HEK293 (cell line): ENCODE results near the gene UHRF2.

Source experiments
- CTCF ChIA-PET: fragments of 350-600 bp; formaldehyde crosslinking; extraction: SDS; loops from one replicate; lab custom pipeline; 2021; ENCODE audit warnings: antibody characterized with exemption; lab: Yijun Ruan, JAX
- POLR2A ChIA-PET: fragments of 300-600 bp; formaldehyde crosslinking; extraction: SDS; loops from one replicate; lab custom pipeline; 2020; ENCODE audit warnings: antibody characterized with exemption, inconsistent platforms; lab: Yijun Ruan, JAX
- H3K27ac ChIP-seq: fragments of 200-500 bp; sonication (Bioruptor generic); 2 replicates; pipeline ENCODE4 v1.5.1; 2014; ENCODE audit warnings: low read depth, low read length, control low read depth, inconsistent platforms; ENCODE audit errors: extremely low read depth
- H3K36me3 ChIP-seq, 2 experiments: fragments of 200-500 bp in 1 of 2; sonication (Bioruptor generic) in 1 of 2; 1 replicate in 1 of 2; 2 replicates in 1 of 2; pipeline ENCODE4 v1.5.1; 2014 to 2017; ENCODE audit warnings: inconsistent platforms in 2 of 2, low read length in 2 of 2; ENCODE audit not compliant: control insufficient read depth in 2 of 2, insufficient read depth in 1 of 2
- H3K4me1 ChIP-seq: fragments of 200-500 bp; sonication (Bioruptor generic); 2 replicates; pipeline ENCODE4 v1.5.1; 2014; ENCODE audit warnings: mild to moderate bottlenecking, low read length, inconsistent platforms; ENCODE audit not compliant: control insufficient read depth, insufficient read depth
- H3K4me3 ChIP-seq: 2 replicates; pipeline ENCODE4 v1.5.1; 2011; ENCODE audit warnings: low read depth, mild to moderate bottlenecking, control low read depth, low read length, moderate library complexity
- H3K9me3 ChIP-seq: fragments of 200-500 bp; sonication (Bioruptor generic); 2 replicates; pipeline ENCODE4 v1.5.1; 2014; ENCODE audit warnings: low read depth, low read length, inconsistent platforms; ENCODE audit not compliant: control insufficient read depth, insufficient read depth
- BCL11B ChIP-seq: fragments of 450-650 bp; formaldehyde crosslinking; IDR thresholded peaks from 2 replicates; pipeline ENCODE4 v1.5.1; 2016; ENCODE audit warnings: low read depth, missing biosample characterization, missing genetic modification characterization
- ZBTB17 ChIP-seq: fragments of 450-650 bp; formaldehyde crosslinking; IDR thresholded peaks from 2 replicates; pipeline ENCODE4 v1.5.1; 2016; ENCODE audit warnings: missing biosample characterization, missing genetic modification characterization
- ZFP37 ChIP-seq: fragments of 450-650 bp; formaldehyde crosslinking; IDR thresholded peaks from 2 replicates; pipeline ENCODE4 v1.5.1; 2016; ENCODE audit warnings: missing biosample characterization, missing genetic modification characterization
- ZFP69B ChIP-seq: fragments of 450-650 bp; formaldehyde crosslinking; IDR thresholded peaks from 2 replicates; pipeline ENCODE4 v1.5.1; 2016; ENCODE audit warnings: missing biosample characterization, missing genetic modification characterization
- ZNF133 ChIP-seq: fragments of 450-650 bp; formaldehyde crosslinking; IDR thresholded peaks from 2 replicates; pipeline ENCODE4 v1.5.1; 2016; ENCODE audit warnings: missing biosample characterization, missing genetic modification characterization
- ZNF292 ChIP-seq: fragments of 450-650 bp; formaldehyde crosslinking; IDR thresholded peaks from 2 replicates; pipeline ENCODE4 v1.5.1; 2016; ENCODE audit warnings: low read depth, missing biosample characterization, missing genetic modification characterization, borderline replicate concordance
- ZNF335 ChIP-seq: fragments of 450-650 bp; formaldehyde crosslinking; conservative IDR thresholded peaks from 2 replicates; pipeline ENCODE4 v1.5.1; 2016; ENCODE audit warnings: missing biosample characterization, missing genetic modification characterization
- ZNF404 ChIP-seq: fragments of 450-650 bp; formaldehyde crosslinking; IDR thresholded peaks from 2 replicates; pipeline ENCODE4 v1.5.1; 2017; ENCODE audit warnings: missing biosample characterization, missing genetic modification characterization
- TF ChIP-seq, protein P1 (sequence below): fragments of 450-650 bp; formaldehyde crosslinking; conservative IDR thresholded peaks from 2 replicates; pipeline ENCODE4 v1.5.1; 2016; ENCODE audit warnings: low read depth, missing biosample characterization, missing genetic modification characterization
- TF ChIP-seq, protein P2 (sequence below): fragments of 450-650 bp; formaldehyde crosslinking; IDR thresholded peaks from 2 replicates; pipeline ENCODE4 v1.5.1; 2016; ENCODE audit warnings: missing biosample characterization, missing genetic modification characterization, borderline replicate concordance
- TF ChIP-seq, protein P3 (sequence below): fragments of 450-650 bp; formaldehyde crosslinking; IDR thresholded peaks from 2 replicates; pipeline ENCODE4 v1.5.1; 2016; ENCODE audit warnings: missing biosample characterization, missing genetic modification characterization

Gene UHRF2

DNA sequence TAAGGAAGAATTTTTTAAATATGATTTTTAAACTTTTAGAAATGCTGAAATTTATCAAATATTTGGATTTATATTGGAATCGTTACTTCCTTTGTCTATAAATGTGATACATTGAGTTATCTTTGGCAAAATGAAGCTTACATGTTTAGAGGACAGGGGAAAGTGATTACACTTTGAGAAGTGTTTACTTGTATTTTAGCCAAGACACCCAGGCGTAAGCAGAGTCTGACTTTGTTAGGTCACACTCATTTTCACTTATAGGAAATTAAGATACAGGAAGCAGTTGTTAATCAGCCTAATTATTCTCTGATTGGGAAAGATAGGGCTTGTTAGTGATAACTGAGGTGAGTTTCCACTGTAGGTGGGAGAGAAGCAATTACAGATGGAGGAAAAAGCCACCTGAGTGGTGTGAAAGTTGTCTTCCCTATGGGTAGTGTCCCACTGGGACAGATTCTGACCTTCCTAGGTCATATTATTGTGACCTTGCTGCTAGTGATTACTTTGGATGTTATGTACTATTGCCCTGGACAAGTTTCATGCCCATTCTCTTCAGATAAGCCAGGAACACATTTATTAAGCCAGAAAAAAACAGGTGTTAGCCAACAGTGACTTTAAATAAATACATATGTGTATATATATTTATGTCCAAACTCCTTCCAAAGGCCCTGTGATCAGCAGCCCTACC, 88.7 kb downstream of the UHRF2 start:
- Histone ChIP-seq H3K4me3 (no peak overlapping the region), H3K27ac (no peak overlapping the region), H3K4me1 (no peaks in the 10 kb centered on the region), H3K9me3 (no peaks in the 10 kb centered on the region), H3K36me3 (peaks cover 17 to 80% of the 10 kb centered on the region in 2 experiments)
- no peak for TF ChIP-seq ZBTB17
- no peak for TF ChIP-seq ZNF133 (tag by site-specific recombination)
- no peak for TF ChIP-seq ZNF335 (tag by site-specific recombination)
- TF ChIP-seq ZFP37 (tag by site-specific recombination), result no peak
- no peak for TF ChIP-seq ZNF292
- TF ChIP-seq BCL11B (tag by site-specific recombination), result no peak
- no peak for TF ChIP-seq ZFP69B
- ChIA-PET CTCF (no interaction called here), POLR2A (no interaction called here)

DNA sequence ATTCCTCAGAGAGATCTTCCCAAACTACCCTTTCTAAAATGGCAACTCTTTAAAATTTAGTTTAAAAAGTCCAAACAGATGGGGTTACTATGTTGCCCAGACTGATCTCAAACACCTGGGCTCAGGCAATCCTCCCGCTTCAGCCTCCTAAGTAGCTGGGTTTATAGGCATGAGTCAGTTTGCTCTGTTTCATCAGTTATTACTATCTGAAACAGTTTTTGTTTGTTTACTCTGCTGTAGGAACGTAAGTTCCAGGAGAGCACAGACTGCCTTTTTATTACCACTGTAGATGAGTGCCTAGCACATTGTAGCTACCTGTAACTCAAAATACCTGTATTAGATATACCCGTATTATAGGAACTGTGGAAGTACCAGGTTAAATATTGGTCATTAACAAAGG, 89.4 kb downstream of the UHRF2 start:
- TF ChIP-seq, protein P1, sequence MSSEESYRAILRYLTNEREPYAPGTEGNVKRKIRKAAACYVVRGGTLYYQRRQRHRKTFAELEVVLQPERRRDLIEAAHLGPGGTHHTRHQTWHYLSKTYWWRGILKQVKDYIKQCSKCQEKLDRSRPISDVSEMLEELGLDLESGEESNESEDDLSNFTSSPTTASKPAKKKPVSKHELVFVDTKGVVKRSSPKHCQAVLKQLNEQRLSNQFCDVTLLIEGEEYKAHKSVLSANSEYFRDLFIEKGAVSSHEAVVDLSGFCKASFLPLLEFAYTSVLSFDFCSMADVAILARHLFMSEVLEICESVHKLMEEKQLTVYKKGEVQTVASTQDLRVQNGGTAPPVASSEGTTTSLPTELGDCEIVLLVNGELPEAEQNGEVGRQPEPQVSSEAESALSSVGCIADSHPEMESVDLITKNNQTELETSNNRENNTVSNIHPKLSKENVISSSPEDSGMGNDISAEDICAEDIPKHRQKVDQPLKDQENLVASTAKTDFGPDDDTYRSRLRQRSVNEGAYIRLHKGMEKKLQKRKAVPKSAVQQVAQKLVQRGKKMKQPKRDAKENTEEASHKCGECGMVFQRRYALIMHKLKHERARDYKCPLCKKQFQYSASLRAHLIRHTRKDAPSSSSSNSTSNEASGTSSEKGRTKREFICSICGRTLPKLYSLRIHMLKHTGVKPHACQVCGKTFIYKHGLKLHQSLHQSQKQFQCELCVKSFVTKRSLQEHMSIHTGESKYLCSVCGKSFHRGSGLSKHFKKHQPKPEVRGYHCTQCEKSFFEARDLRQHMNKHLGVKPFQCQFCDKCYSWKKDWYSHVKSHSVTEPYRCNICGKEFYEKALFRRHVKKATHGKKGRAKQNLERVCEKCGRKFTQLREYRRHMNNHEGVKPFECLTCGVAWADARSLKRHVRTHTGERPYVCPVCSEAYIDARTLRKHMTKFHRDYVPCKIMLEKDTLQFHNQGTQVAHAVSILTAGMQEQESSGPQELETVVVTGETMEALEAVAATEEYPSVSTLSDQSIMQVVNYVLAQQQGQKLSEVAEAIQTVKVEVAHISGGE (tag by site-specific recombination), result no peak
- no peak for TF ChIP-seq ZNF404 (tag by site-specific recombination)
- TF ChIP-seq, protein P2, sequence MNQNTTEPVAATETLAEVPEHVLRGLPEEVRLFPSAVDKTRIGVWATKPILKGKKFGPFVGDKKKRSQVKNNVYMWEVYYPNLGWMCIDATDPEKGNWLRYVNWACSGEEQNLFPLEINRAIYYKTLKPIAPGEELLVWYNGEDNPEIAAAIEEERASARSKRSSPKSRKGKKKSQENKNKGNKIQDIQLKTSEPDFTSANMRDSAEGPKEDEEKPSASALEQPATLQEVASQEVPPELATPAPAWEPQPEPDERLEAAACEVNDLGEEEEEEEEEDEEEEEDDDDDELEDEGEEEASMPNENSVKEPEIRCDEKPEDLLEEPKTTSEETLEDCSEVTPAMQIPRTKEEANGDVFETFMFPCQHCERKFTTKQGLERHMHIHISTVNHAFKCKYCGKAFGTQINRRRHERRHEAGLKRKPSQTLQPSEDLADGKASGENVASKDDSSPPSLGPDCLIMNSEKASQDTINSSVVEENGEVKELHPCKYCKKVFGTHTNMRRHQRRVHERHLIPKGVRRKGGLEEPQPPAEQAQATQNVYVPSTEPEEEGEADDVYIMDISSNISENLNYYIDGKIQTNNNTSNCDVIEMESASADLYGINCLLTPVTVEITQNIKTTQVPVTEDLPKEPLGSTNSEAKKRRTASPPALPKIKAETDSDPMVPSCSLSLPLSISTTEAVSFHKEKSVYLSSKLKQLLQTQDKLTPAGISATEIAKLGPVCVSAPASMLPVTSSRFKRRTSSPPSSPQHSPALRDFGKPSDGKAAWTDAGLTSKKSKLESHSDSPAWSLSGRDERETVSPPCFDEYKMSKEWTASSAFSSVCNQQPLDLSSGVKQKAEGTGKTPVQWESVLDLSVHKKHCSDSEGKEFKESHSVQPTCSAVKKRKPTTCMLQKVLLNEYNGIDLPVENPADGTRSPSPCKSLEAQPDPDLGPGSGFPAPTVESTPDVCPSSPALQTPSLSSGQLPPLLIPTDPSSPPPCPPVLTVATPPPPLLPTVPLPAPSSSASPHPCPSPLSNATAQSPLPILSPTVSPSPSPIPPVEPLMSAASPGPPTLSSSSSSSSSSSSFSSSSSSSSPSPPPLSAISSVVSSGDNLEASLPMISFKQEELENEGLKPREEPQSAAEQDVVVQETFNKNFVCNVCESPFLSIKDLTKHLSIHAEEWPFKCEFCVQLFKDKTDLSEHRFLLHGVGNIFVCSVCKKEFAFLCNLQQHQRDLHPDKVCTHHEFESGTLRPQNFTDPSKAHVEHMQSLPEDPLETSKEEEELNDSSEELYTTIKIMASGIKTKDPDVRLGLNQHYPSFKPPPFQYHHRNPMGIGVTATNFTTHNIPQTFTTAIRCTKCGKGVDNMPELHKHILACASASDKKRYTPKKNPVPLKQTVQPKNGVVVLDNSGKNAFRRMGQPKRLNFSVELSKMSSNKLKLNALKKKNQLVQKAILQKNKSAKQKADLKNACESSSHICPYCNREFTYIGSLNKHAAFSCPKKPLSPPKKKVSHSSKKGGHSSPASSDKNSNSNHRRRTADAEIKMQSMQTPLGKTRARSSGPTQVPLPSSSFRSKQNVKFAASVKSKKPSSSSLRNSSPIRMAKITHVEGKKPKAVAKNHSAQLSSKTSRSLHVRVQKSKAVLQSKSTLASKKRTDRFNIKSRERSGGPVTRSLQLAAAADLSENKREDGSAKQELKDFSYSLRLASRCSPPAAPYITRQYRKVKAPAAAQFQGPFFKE, result no peak
- TF ChIP-seq, protein P3, sequence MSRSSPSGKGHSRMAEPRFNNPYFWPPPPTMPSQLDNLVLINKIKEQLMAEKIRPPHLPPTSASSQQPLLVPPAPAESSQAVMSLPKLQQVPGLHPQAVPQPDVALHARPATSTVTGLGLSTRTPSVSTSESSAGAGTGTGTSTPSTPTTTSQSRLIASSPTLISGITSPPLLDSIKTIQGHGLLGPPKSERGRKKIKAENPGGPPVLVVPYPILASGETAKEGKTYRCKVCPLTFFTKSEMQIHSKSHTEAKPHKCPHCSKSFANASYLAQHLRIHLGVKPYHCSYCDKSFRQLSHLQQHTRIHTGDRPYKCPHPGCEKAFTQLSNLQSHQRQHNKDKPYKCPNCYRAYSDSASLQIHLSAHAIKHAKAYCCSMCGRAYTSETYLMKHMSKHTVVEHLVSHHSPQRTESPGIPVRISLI (tag by site-specific recombination), result no peak
- no peak for TF ChIP-seq ZFP69B
- TF ChIP-seq, all 188 proteins: peak for 0
- H3K36me3 ChIP-seq, result peaks cover 20 to 78% of the 10 kb centered on the region in 2 experiments
- no peak overlapping the region for H3K27ac ChIP-seq
- no peak overlapping the region for H3K4me3 ChIP-seq
- H3K9me3 ChIP-seq, result no peaks in the 10 kb centered on the region
- H3K4me1 ChIP-seq, result no peaks in the 10 kb centered on the region
- CTCF ChIA-PET, result interaction anchor here (0.6 kb wide), 1 partner anchor 902 kb away, joined by 3 read pairs; no protein-coding TSS in a partner anchor
- POLR2A ChIA-PET, result no interaction called here
